H9 (cell line): ENCODE results near the gene TNFRSF6B. TPM values are rescaled to one million over a fixed set of nuclear protein-coding genes. Genes with fewer than 3 reads are reported as not detected.
"Not testable (repeated sequence)": the region's sequence is repeated elsewhere in the genome, so short reads cannot be mapped to it uniquely, and the experiment has no call there.

Experiments
- DNase-seq: peaks from one replicate; pipeline ENCODE4 v3.0.0-alpha.2; 2017
- H2AFZ ChIP-seq: one replicate; pipeline ENCODE4 v1.6.1; 2013; ENCODE audit warnings: mild to moderate bottlenecking, low read length, control low read depth, moderate library complexity
- H2AK5ac ChIP-seq: 2 replicates; pipeline ENCODE4 v1.6.1; 2013; ENCODE audit warnings: low read length, control low read depth, mixed read lengths; ENCODE audit not compliant: insufficient read length
- H2BK120ac ChIP-seq: one replicate; pipeline ENCODE4 v1.6.1; 2013; ENCODE audit warnings: low read depth, mild to moderate bottlenecking, low read length, control low read depth, inconsistent platforms; ENCODE audit not compliant: poor library complexity, severe bottlenecking
- H2BK12ac ChIP-seq: 2 replicates; pipeline ENCODE4 v1.6.1; 2013; ENCODE audit warnings: low read length, control low read depth, mixed read lengths, low read depth; ENCODE audit not compliant: insufficient read length
- H2BK15ac ChIP-seq: 2 replicates; pipeline ENCODE4 v1.6.1; 2013; ENCODE audit warnings: low read depth, low read length, control low read depth
- H2BK20ac ChIP-seq: one replicate; pipeline ENCODE4 v1.6.1; 2013; ENCODE audit warnings: low read depth, mild to moderate bottlenecking, low read length, control low read depth, inconsistent platforms; ENCODE audit not compliant: poor library complexity, severe bottlenecking
- H2BK5ac ChIP-seq: 2 replicates; pipeline ENCODE4 v1.6.1; 2013; ENCODE audit warnings: low read length, control low read depth, mixed read lengths; ENCODE audit not compliant: insufficient read length
- H3K14ac ChIP-seq: 2 replicates; pipeline ENCODE4 v1.6.1; 2013; ENCODE audit warnings: low read length, control low read depth; ENCODE audit not compliant: insufficient read depth
- H3K18ac ChIP-seq: 2 replicates; pipeline ENCODE4 v1.6.1; 2013; ENCODE audit warnings: low read depth, mild to moderate bottlenecking, mixed read lengths, low read length, control low read depth; ENCODE audit not compliant: insufficient read length
- H3K23ac ChIP-seq: 2 replicates; pipeline ENCODE4 v1.6.1; 2013; ENCODE audit warnings: low read length, control low read depth, mixed read lengths, low read depth; ENCODE audit not compliant: insufficient read length
- H3K23me2 ChIP-seq: 2 replicates; pipeline ENCODE4 v1.6.1; 2013; ENCODE audit warnings: low read depth, mild to moderate bottlenecking, mixed read lengths, low read length, control low read depth; ENCODE audit not compliant: insufficient read length, poor library complexity, severe bottlenecking
- H3K27ac ChIP-seq: 2 replicates; pipeline ENCODE4 v1.5.1; 2013; ENCODE audit warnings: low read length, control low read depth, mixed read lengths, low read depth; ENCODE audit not compliant: insufficient read length
- H3K27me3 ChIP-seq: 2 replicates; pipeline ENCODE4 v1.6.1; 2013; ENCODE audit warnings: low read length, control low read depth, inconsistent platforms; ENCODE audit not compliant: insufficient read depth
- H3K4ac ChIP-seq: 2 replicates; pipeline ENCODE4 v1.6.1; 2013; ENCODE audit warnings: low read depth, mild to moderate bottlenecking, control low read depth, inconsistent platforms, low read length, moderate library complexity
- H3K4me1 ChIP-seq: 2 replicates; pipeline ENCODE4 v1.6.1; 2013; ENCODE audit warnings: low read length, control low read depth, inconsistent platforms; ENCODE audit not compliant: insufficient read depth
- H3K4me2 ChIP-seq: 2 replicates; pipeline ENCODE4 v1.6.1; 2013; ENCODE audit warnings: low read length, control low read depth, mixed read lengths; ENCODE audit not compliant: insufficient read length, insufficient read depth
- H3K56ac ChIP-seq: 2 replicates; pipeline ENCODE4 v1.6.1; 2013; ENCODE audit warnings: low read depth, mild to moderate bottlenecking, mixed read lengths, low read length, control low read depth; ENCODE audit not compliant: insufficient read length
- H3K79me1 ChIP-seq: 2 replicates; pipeline ENCODE4 v1.6.1; 2013; ENCODE audit warnings: low read depth, mild to moderate bottlenecking, moderate library complexity, low read length, control low read depth, inconsistent platforms; ENCODE audit not compliant: insufficient read depth, poor library complexity, severe bottlenecking
- H3K79me2 ChIP-seq: 2 replicates; pipeline ENCODE4 v1.6.1; 2013; ENCODE audit warnings: low read length, control low read depth, inconsistent platforms; ENCODE audit not compliant: insufficient read depth
- H3K9ac ChIP-seq: 2 replicates; pipeline ENCODE4 v1.6.1; 2013; ENCODE audit warnings: low read length, control low read depth, mixed read lengths; ENCODE audit not compliant: insufficient read length; ENCODE audit errors: extremely low read depth
- H3K9me3 ChIP-seq: one replicate; pipeline ENCODE4 v1.6.1; 2013; ENCODE audit warnings: low read depth, low read length, inconsistent platforms; ENCODE audit not compliant: control insufficient read depth
- H3T11ph ChIP-seq: one replicate; pipeline ENCODE4 v1.6.1; 2013; ENCODE audit warnings: mild to moderate bottlenecking, low read length, control low read depth, inconsistent platforms
- H4K20me1 ChIP-seq: one replicate; pipeline ENCODE4 v1.6.1; 2013; ENCODE audit not compliant: control insufficient read depth, insufficient read length, insufficient read depth
- H4K5ac ChIP-seq: 2 replicates; pipeline ENCODE4 v1.6.1; 2013; ENCODE audit warnings: low read depth, mild to moderate bottlenecking, mixed read lengths, low read length, control low read depth; ENCODE audit not compliant: insufficient read length
- H4K8ac ChIP-seq: replicated peaks from 2 replicates; pipeline ENCODE4 v1.6.1; 2013; ENCODE audit warnings: low read length, control low read depth, mixed read lengths, low read depth; ENCODE audit not compliant: insufficient read length
- H4K91ac ChIP-seq: 2 replicates; pipeline ENCODE4 v1.6.1; 2013; ENCODE audit warnings: low read depth, mild to moderate bottlenecking, moderate library complexity, mixed read lengths, low read length, control low read depth; ENCODE audit not compliant: insufficient read length
- H3K27ac Mint-ChIP-seq, 3 experiments: 2 replicates in 2 of 3; 3 replicates in 1 of 3; pipeline ENCODE4 v1.8.0; 2020 to 2021; ENCODE audit warnings: mixed read lengths in 3 of 3, mild to moderate bottlenecking in 1 of 3, moderate library complexity in 1 of 3
- H3K27me3 Mint-ChIP-seq: 2 replicates; pipeline ENCODE4 v1.8.0; 2021; ENCODE audit warnings: low read depth, mild to moderate bottlenecking, moderate library complexity, mixed read lengths
- H3K36me3 Mint-ChIP-seq, 3 experiments: 2 replicates in 2 of 3; 3 replicates in 1 of 3; pipeline ENCODE4 v1.8.0; 2020 to 2021; ENCODE audit warnings: low read depth in 3 of 3, mixed read lengths in 3 of 3; ENCODE audit not compliant: insufficient read depth in 1 of 3
- H3K4me1 Mint-ChIP-seq, 2 experiments: 2 replicates each; pipeline ENCODE4 v1.8.0; 2020; ENCODE audit warnings: mixed read lengths in 2 of 2
- H3K4me3 Mint-ChIP-seq, 2 experiments: 2 replicates in 1 of 2; 3 replicates in 1 of 2; pipeline ENCODE4 v1.8.0; 2020 to 2021; ENCODE audit warnings: mild to moderate bottlenecking in 2 of 2, mixed read lengths in 2 of 2, moderate library complexity in 1 of 2
- H3K9me3 Mint-ChIP-seq, 2 experiments: 2 replicates in 1 of 2; 3 replicates in 1 of 2; pipeline ENCODE4 v1.8.0; 2020; ENCODE audit warnings: mild to moderate bottlenecking in 2 of 2, mixed read lengths in 2 of 2, moderate library complexity in 1 of 2
- WGBS: extraction: QIAGEN DNeasy Blood & Tissue Kit; methylation state at CpG from one replicate; pipeline ENCODE4 v1.1.7; 2013; ENCODE audit warnings: missing lambda C conversion rate, low lambda C conversion rate, mixed read lengths; ENCODE audit not compliant: insufficient read length; ENCODE audit errors: extremely low coverage; 5-methylcytosine and 5-hydroxymethylcytosine counted together
- total RNA-seq: library from RNA; stranded (reverse); gene quantifications from 2 replicates; pipeline ENCODE4 v1.2.1, GENCODE V29; 2021
- TF ChIP-seq, protein P1 (sequence below): fragments of 200-600 bp; sonication (generic); conservative IDR thresholded peaks from 3 replicates; pipeline ENCODE4 v1.8.0; 2021; ENCODE audit warnings: antibody characterized with exemption, mild to moderate bottlenecking

The TNFRSF6B gene
- total RNA-seq, 1 experiment from 2014 or later: not detected

DNA sequence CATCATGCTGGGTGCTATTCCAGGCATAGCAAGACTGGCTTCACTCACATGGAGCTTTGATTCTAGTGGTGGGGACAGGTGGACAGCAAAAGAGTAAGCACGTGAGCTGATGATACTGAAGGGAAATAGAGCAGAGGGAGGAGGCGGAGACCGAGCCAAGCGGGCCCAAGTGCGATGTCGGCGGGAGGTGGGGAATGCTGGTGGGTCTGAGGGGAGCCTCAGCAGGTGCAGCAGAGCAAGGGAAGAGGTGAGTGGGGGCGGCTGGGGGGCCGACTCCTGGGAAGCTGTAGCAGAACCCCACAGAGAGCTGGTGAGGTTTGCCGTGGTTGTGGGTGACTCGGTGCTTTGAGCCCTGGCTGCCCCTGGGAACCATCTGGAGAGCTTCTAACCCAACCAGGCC, 28.1 kb upstream of the TNFRSF6B start:
- Histone ChIP-seq H3K27ac (no peak overlapping the region), H4K8ac (no peak overlapping the region), H3K9ac (no peak overlapping the region), H3K79me1 (no peaks in the 10 kb centered on the region), H3K23ac (no peak overlapping the region), H3T11ph (no peak overlapping the region), H4K5ac (no peak overlapping the region), H3K56ac (no peak overlapping the region), H3K27me3 (no peaks in the 10 kb centered on the region), H2BK5ac (no peak overlapping the region), H4K91ac (no peak overlapping the region), H3K4ac (no peak overlapping the region), H3K4me2 (no peak overlapping the region), H2BK12ac (no peak overlapping the region), H2BK120ac (no peak overlapping the region), H3K79me2 (no peaks in the 10 kb centered on the region), H2AFZ (no peak overlapping the region), H2BK20ac (no peak overlapping the region), H2AK5ac (no peak overlapping the region), H2BK15ac (no peak overlapping the region), H3K9me3 (no peaks in the 10 kb centered on the region), H3K18ac (no peak overlapping the region), H3K4me1 (no peaks in the 10 kb centered on the region), H4K20me1 (no peaks in the 10 kb centered on the region), H3K14ac (no peak overlapping the region), H3K23me2 (no peaks in the 10 kb centered on the region)
- no peak overlapping the region for H3K27ac Mint-ChIP-seq
- WGBS: no CpG with 5 or more reads among the region's 11 CpGs
- H3K36me3 Mint-ChIP-seq: peaks cover 25 to 42% (median 40%) of the 10 kb centered on the region in 3 experiments
- no peak for DNase-seq
- H3K27me3 Mint-ChIP-seq: no peaks in the 10 kb centered on the region
- no peak overlapping the region for H3K4me3 Mint-ChIP-seq
- TF ChIP-seq, protein P1, sequence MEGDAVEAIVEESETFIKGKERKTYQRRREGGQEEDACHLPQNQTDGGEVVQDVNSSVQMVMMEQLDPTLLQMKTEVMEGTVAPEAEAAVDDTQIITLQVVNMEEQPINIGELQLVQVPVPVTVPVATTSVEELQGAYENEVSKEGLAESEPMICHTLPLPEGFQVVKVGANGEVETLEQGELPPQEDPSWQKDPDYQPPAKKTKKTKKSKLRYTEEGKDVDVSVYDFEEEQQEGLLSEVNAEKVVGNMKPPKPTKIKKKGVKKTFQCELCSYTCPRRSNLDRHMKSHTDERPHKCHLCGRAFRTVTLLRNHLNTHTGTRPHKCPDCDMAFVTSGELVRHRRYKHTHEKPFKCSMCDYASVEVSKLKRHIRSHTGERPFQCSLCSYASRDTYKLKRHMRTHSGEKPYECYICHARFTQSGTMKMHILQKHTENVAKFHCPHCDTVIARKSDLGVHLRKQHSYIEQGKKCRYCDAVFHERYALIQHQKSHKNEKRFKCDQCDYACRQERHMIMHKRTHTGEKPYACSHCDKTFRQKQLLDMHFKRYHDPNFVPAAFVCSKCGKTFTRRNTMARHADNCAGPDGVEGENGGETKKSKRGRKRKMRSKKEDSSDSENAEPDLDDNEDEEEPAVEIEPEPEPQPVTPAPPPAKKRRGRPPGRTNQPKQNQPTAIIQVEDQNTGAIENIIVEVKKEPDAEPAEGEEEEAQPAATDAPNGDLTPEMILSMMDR: no peak
- H3K9me3 Mint-ChIP-seq: no peaks in the 10 kb centered on the region
- peaks cover 0 to 4% of the 10 kb centered on the region in 2 experiments; a peak in 1 of 4 replicates for H3K4me1 Mint-ChIP-seq

- H3T11ph ChIP-seq, H3K79me1 ChIP-seq, H2BK120ac ChIP-seq, H3K23ac ChIP-seq, H3K9ac ChIP-seq, H3K4me3 Mint-ChIP-seq, H3K27ac Mint-ChIP-seq, H3K4ac ChIP-seq, H3K27me3 Mint-ChIP-seq, H3K9me3 Mint-ChIP-seq, H2AFZ ChIP-seq, H2BK12ac ChIP-seq, DNase-seq, H3K4me2 ChIP-seq, H2BK15ac ChIP-seq, H4K5ac ChIP-seq, H3K9me3 ChIP-seq, H3K4me1 Mint-ChIP-seq, H3K56ac ChIP-seq, H2BK20ac ChIP-seq, H4K8ac ChIP-seq, H3K27ac ChIP-seq, H4K91ac ChIP-seq, H3K27me3 ChIP-seq, H3K14ac ChIP-seq, H2BK5ac ChIP-seq, H3K4me1 ChIP-seq, H3K18ac ChIP-seq, H3K79me2 ChIP-seq, H2AK5ac ChIP-seq, H3K23me2 ChIP-seq, H4K20me1 ChIP-seq: not testable (repeated sequence)
- peaks cover 17 to 55% (median 43%) of the 10 kb centered on the region in 3 experiments; a peak in 6 of 7 replicates for H3K36me3 Mint-ChIP-seq
- WGBS: no CpG with 5 or more reads among the region's 12 CpGs
Measured at GRCh38 chr20:63671695-63672094, 24.8 kb upstream of the TNFRSF6B start.
